Measurements from ENCODE around the gene ATP6V1B1.

DNA sequence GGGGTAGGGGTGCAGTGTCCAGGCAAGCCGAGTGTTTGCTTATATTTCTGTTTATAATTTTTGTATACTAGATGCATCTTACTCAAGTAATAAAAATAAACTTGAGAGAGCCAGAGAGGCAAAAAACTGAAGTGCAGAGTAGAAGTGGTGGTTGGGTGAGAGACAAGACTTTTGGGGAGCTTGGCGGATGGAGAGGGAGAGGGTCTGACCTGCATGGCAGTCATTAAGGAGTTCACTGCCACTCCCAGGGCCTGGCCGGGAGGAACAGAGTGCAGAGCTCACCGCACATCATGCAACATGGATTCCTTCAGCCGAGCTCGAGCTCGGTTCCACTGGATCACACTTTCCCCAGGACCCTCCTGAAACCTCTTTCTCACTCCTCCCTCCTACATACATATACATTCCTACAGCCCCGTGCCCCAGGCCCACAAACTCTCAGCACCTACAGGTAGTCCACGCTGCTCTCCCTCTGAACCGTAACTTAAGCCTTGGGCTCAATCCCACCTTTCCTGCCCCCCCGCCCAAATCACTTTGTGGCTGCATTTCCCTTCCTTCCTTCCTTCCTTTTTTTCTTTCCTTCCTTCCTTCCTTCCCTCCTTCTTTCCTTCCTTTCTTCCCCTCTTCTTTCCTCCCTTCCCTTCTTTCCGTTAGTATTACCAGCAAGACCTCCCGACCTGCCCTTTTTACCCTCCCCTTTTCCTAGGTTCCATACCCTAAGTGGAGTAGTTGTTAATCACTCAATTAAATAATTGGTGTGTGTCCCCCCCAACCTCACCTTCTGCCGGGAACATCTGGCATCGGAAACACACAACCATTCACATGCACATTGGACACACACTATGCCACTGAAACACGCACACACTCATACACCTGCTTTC lies 37.1 kb upstream of the ATP6V1B1 start:
- TF ChIP-seq EZH2 (IDR thresholded peaks at IDR 0.05; ENCODE audit: low read length) = no peak
- TF ChIP-seq, protein P1, sequence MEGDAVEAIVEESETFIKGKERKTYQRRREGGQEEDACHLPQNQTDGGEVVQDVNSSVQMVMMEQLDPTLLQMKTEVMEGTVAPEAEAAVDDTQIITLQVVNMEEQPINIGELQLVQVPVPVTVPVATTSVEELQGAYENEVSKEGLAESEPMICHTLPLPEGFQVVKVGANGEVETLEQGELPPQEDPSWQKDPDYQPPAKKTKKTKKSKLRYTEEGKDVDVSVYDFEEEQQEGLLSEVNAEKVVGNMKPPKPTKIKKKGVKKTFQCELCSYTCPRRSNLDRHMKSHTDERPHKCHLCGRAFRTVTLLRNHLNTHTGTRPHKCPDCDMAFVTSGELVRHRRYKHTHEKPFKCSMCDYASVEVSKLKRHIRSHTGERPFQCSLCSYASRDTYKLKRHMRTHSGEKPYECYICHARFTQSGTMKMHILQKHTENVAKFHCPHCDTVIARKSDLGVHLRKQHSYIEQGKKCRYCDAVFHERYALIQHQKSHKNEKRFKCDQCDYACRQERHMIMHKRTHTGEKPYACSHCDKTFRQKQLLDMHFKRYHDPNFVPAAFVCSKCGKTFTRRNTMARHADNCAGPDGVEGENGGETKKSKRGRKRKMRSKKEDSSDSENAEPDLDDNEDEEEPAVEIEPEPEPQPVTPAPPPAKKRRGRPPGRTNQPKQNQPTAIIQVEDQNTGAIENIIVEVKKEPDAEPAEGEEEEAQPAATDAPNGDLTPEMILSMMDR (optimal IDR thresholded peaks at IDR 0.05 in 1 of 3, IDR thresholded peaks at IDR 0.05 in 1 of 3, conservative IDR thresholded peaks at IDR 0.05 in 1 of 3; ENCODE audit: extremely low read depth in 1 of 3, insufficient read depth in 2 of 3, low read length in 3 of 3) = no peak

Measured in keratinocyte (primary cell).